BE2C (cell line): ENCODE measurements around the gene PIEZO1.
A peak's percentile ranks its signal among the peaks of the same experiment; 100 is the strongest.

ENCODE experiments used
- DNase-seq: peaks from one replicate; pipeline ENCODE4 v3.0.0-alpha.2; 2020
- H3K27me3 ChIP-seq: fragments of 250-450 bp; sonication (Bioruptor Pico); 2 replicates; pipeline ENCODE4 v1.5.1; 2020; ENCODE audit warnings: mild to moderate bottlenecking
- H3K36me3 ChIP-seq: fragments of 250-450 bp; sonication (Bioruptor Pico); 2 replicates; pipeline ENCODE4 v1.5.1; 2020; ENCODE audit warnings: mild to moderate bottlenecking
- H3K4me1 ChIP-seq: fragments of 250-450 bp; sonication (Bioruptor Pico); 2 replicates; pipeline ENCODE4 v1.5.1; 2020
- H3K4me3 ChIP-seq: 2 replicates; pipeline ENCODE4 v1.5.1; 2011; ENCODE audit warnings: low read depth, low read length
- H3K9me3 ChIP-seq: fragments of 250-450 bp; sonication (Bioruptor Pico); 2 replicates; pipeline ENCODE4 v1.5.1; 2020
- CTCF ChIP-seq: IDR thresholded peaks from 2 replicates; pipeline ENCODE4 v1.5.1; 2012; ENCODE audit warnings: mild to moderate bottlenecking, low read depth, low read length

The PIEZO1 gene

GRCh38 chr16:88759976-88760350 lies 25.1 kb downstream of the PIEZO1 start:
- no peaks in the 10 kb centered on the region for H3K27me3 ChIP-seq
- no peak overlapping the region for H3K4me3 ChIP-seq
- no peak for TF ChIP-seq CTCF
- H3K4me1 ChIP-seq = peaks cover 8% of the 10 kb centered on the region
- H3K36me3 ChIP-seq = no peaks in the 10 kb centered on the region
- no peak for DNase-seq
- H3K9me3 ChIP-seq = no peaks in the 10 kb centered on the region

- peaks cover 8% of the 10 kb centered on the region for H3K4me1 ChIP-seq
- peak; percentile 59 for DNase-seq
Measured at GRCh38 chr16:88759245-88759975, 25.6 kb downstream of the PIEZO1 start.

GRCh38 chr16:88758944-88759244 lies 26.1 kb downstream of the PIEZO1 start:
- Histone ChIP-seq H3K9me3 (no peaks in the 10 kb centered on the region), H3K4me3 (no peak overlapping the region)
- DNase-seq = no peak

More at GRCh38 chr16:88759245-88759975, 25.6 kb downstream of the PIEZO1 start:
- no peak for TF ChIP-seq CTCF
- no peaks in the 10 kb centered on the region for H3K9me3 ChIP-seq
- H3K4me3 ChIP-seq = no peak overlapping the region
- H3K36me3 ChIP-seq = no peaks in the 10 kb centered on the region
- H3K27me3 ChIP-seq = no peaks in the 10 kb centered on the region

GRCh38 chr16:88758227-88758943 lies 26.6 kb downstream of the PIEZO1 start:
- Histone ChIP-seq H3K27me3 (no peaks in the 10 kb centered on the region), H3K36me3 (no peaks in the 10 kb centered on the region), H3K4me3 (no peak overlapping the region), H3K9me3 (no peaks in the 10 kb centered on the region), H3K4me1 (peaks cover 8% of the 10 kb centered on the region)
- TF ChIP-seq CTCF = no peak
- DNase-seq = no peak

More at GRCh38 chr16:88758944-88759244, 26.1 kb downstream of the PIEZO1 start:
- TF ChIP-seq CTCF = no peak
- H3K36me3 ChIP-seq = no peaks in the 10 kb centered on the region
- no peaks in the 10 kb centered on the region for H3K27me3 ChIP-seq
- peaks cover 8% of the 10 kb centered on the region for H3K4me1 ChIP-seq

- DNase-seq = no peak
- Histone ChIP-seq H3K27me3 (no peaks in the 10 kb centered on the region), H3K4me3 (no peak overlapping the region), H3K36me3 (no peaks in the 10 kb centered on the region), H3K4me1 (peaks cover 7% of the 10 kb centered on the region), H3K9me3 (no peaks in the 10 kb centered on the region)
- TF ChIP-seq CTCF = no peak
Measured at GRCh38 chr16:88755745-88756443, 29.1 kb downstream of the PIEZO1 start.
